GM19238 (cell line): Measurements from ENCODE around the gene AHR.

Experiments used
- DNase-seq: peaks from one replicate; pipeline ENCODE4 v3.0.0; 2011; ENCODE audit warnings: low spot score; ENCODE audit not compliant: insufficient read length

The AHR gene

DNA sequence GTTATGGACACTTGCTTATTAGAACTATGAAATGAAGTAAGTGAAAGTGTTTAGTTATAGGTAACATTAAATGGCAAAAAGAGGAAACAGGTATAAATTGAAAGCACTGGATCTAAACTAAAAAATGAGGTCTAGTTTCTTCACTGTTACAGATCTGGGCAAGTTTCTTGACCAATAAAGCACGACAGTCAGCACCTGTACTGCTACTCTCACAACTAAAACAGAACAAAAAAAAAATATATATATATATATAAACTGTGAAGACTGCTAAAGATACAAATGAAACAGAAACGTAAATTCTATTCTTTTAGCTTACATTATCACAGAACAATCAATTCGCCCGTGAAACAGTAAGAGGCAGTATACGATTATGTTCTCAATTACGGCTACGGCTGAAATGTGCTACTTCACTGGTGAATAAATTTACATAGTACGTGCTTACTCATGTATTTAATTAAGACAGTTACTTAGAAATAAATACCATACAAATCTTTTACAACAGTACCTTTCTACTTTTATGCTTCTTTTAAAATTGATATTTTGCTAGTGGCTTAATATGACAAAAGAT is 4.2 kb downstream of the AHR start:
- DNase-seq: no peak

GRCh38 chr7:17304926-17305325 is 6.5 kb downstream of the AHR start:
- no peak for DNase-seq

DNA sequence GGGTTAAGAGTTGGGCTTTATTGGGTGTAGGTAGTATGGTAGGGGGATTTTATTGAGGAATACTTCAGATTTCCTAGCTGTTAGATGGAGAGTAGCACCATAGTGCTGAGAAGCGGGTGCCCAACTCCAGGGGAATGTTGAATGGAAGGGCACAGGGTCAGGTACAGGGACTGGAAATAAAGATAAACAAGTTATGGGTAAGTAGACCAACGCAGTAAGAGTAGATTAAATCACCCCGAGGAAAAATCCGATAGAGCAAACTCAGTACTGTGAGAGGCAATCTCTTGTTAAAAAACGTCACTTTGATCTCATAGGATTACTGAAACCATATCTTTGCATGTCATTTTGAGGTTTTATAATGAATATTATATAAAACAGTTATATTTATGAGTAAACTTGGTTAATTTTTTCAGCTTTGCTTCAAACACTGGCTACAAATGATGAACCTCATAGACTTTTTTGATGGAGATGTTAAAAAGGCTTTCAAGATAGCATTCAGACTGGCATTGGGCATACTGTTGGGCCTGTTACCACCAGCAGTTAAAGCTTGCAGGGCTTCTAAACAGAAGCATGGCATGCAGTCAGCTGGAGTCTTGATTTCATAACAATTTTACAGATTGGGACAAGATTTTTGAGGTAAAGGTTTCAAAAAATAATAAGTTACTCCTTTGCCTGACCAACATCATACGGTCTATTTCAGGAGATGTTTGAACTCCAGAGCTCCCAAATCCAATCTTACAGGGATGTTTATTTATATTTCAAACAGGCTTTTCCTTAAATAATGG is 7.1 kb downstream of the AHR start:
- no peak for DNase-seq

DNA sequence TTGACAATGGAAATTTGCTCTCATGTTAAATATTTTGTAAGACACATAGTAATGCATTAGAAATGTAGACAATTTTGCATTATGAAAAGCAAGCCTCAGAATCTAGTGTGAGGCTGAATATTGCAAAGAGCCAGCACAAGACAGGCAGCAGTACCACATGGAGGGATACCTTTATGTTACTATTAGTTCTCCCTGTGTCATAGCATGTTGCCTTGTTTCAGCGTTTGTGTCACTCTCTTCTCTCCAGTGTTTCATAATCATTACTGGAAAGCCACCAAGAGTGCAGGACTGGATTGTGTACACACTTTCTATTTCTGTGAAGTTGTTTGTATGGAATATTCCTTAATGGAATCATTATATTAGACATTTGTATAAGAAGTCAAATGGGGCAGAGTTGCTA is 8.5 kb downstream of the AHR start:
- DNase-seq: no peak

DNA sequence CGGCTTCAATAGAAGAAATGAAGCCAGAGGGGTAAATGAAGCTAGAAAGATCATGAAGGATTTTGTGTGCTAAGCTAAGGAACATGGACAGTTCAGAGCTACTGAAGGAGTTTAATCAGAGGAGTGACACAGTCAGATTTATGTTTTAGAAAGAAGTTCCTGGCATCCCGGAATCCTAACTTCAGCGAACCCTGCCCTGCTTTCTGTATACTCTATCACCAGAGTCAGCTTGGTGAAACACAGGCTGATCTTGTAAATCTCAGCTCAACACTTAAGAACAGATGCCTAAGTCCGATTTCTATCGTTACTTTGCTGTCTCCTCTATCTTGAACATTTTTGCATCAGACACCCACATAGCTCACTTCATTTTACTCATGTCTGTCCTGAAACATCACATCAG is 9.1 kb downstream of the AHR start:
- no peak for DNase-seq

DNA sequence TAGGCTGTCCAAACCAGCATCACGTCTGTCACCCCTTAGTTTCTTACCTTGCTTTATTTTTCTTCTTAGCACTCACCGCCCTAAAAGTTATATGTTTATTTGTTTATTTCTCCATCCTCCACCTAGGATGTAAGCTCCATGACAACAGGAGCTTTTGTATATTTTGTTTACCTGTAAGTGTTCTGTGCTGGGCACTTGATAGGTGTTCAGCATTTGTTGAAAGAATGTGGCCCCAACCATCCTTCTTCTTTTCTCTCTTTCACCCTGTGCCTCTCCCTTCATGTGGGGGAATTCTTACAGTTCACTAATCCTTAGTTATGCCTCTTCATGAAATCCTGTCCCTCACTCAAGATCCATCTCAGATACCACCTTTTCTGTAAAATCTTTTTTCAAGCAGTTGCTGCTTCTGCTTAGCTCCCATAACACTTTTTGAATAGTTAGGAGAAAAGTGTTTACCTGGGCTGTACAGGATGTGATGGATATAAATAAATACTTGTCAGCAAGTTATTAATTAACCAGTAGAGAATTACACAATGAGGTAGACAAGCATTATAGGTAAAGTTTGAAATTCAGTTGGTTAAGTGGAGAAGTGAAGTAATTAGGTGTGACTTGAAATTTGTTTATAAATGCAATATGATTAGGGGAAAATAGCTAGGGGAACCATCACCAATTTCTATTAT is 9.7 kb downstream of the AHR start:
- DNase-seq: no peak

- DNase-seq: no peak
Observed at GRCh38 chr7:17311194-17311593, 12.7 kb downstream of the AHR start.

- DNase-seq: no peak
Observed at GRCh38 chr7:17311952-17312351, 13.5 kb downstream of the AHR start.

GRCh38 chr7:17312641-17313040 is 14.2 kb downstream of the AHR start:
- DNase-seq: no peak

DNA sequence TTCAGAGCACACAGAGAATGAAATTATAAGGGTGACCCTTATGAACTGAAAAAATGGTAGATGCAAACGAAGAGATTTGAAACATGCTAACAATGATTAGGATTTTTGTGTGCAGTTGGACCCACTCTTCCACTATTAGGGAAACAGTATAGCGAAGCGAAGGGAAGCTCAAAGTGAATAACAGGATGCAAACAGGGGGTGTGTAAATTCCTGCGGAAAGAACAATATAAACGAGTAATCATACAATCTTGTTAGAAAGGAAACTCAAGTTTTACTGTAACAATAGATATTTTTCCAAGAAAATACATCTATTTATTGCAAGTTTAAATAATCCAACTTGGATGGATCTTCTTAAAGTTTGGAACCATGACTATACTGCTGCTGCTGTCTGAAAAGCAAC is 14.7 kb downstream of the AHR start:
- DNase-seq: no peak

DNA sequence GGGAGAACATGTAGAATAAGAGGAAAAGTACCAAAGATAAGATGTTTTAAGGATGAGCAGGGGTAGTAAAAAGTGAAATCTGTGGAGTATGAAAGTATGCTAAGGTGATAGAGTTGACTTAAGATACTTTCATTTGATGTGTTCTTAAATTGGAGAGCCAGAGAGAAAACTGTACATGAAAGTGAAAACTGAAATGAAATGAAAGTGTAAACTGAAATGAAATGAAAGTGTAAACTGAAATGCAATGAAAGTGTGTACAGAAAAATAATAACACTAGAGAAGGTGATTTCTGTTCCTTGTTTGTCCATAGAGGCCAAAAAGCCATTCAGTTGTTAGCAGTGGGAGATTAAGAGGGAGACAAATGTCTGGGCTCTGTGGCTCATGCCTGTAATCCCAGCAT is 17.5 kb downstream of the AHR start:
- no peak for DNase-seq

DNA sequence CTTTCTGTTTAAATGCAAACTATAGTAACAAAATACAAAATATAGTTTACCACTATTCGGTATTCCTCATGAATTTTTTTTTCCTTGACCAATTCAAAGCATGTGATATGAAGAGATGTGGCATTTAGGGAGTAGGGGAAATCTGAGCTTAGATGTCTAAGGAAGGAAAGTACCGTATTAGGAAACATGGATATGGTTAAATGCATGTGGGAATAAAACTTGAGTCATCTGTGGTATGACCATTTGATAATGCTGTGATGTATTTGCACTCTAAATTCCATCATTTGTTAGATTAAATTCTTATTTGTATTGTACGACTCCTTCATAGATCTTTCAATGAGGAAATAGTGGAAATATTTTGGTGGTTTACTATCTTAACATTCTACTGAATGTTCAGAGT is 19.7 kb downstream of the AHR start:
- DNase-seq: no peak

DNA sequence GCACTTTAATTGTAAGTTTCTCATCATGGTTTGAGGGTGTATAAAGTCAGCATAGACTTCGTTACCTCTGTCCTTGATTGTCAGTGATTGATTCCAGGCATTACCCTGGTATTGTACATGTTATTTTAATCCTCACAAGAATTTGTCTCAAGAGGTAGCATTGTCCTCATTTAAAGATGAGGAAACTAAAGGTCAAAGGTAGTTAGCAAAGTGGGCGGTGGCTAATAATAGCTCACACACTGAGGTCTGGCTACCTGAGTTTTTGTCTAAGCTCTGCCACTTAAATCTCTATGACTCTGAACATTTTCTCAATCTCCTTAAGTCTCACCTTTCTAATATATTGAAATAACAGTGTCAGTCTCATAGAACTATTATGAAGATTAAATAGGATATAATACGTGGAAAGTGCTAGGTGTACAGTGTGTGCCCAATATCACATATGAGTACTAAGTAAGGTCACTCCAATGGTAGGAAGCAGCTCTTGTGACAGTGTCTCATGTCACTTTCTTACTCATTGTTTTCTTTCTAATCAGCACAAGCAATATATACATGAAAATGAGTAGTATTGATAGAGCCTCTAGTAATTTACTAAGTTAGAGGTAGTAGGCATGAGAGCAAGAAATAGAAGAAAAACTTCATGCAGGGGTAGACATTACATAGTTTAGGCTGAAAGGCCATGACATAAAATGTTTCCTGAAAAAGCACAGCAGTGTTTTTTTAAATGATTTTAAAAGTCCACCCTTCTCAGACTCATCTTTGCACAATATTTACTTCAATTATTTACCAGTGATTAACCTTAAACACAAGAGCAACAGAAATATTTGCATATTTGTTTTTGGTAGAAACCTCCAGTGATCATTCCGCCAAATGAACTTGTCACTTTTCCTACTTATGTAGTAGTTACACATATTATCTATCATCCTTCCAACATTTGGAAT is 21.0 kb downstream of the AHR start:
- no peak for DNase-seq

GRCh38 chr7:17320102-17320497 is 21.6 kb downstream of the AHR start:
- no peak for DNase-seq

DNA sequence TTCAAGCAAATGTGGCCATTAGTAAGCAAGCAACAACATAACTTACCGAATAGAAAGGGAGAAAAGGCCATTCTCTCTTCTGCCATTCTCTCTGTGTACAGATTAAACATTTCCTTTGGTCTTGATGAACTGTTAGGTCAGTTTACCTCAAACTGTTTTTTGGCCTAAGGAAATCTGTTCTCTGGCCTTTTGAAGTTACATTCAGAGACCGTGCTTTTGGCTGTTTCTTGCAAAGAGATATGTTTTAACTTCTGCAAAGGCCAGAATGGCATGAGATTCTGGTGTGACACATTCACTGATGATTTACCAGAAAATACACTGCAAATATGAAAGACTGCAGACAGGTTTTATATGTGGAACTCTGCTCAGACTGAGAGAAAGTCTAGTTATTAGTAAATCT is 22.2 kb downstream of the AHR start:
- no peak for DNase-seq

DNA sequence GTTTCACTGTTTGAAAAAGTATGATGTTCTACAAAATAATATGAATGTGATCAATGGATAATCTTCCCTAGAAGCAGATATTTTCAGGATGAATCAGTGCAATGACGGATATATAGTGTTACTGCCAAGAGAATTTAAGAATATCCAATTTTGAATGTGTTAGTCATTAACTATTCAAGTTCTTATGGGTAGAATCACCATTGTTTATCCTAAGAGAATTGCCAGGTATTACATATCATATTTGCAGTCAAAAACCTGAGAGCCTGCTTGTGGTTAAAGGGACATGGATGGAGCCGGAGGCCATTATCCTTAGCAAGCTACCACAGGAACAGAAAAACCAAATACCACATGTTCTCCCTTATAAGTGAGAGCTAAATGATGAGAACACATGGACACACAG is 26.9 kb downstream of the AHR start:
- no peak for DNase-seq

DNA sequence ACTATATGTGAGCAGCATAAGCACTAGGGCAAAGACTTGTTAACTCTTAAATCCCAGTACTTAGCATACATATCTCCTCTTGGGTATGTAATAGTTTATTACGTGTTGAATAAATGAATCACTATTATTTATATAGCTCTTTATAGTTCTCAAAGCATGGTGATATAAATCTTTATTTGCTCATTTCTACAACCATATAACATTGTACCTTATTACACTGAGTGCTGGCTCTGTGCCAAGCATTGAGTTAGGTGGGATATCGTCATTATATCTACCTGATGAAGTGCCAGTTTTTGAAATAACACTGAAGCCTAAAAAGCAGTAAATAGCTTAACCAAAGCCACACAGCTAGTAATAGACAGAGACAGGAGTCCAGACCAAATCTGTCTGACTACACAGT is 27.9 kb downstream of the AHR start:
- no peak for DNase-seq

- no peak for DNase-seq
Observed at GRCh38 chr7:17328641-17329040, 30.2 kb downstream of the AHR start.

- no peak for DNase-seq
Observed at GRCh38 chr7:17329440-17329839, 31.0 kb downstream of the AHR start.

- DNase-seq: no peak
Observed at GRCh38 chr7:17331891-17332501, 33.5 kb downstream of the AHR start.

DNA sequence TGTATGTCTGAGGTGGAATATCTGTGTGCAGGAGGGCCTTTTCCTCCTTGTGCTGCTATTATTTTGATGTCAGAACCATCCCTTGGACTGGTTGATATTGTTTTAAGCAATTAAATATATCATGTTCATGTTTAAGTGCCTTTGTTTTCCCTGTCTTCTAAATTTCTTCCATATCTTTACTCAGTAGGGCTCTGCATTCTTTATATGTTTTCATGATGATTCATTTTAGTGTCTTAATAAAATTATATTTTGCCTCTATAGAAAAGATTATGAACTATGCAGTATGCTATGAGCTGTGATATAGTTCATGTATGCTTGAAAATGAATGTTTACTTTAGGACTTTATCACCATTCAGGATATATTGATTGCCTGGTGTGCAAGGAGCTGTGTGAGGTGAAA is 34.8 kb downstream of the AHR start:
- DNase-seq: no peak
